Ishikawa (cell line): ENCODE data around the gene SMTNL1.

Experiments
- CEBPB ChIP-seq: IDR thresholded peaks from 2 replicates; pipeline ENCODE4 v1.6.1; 2012
- CREB1 ChIP-seq: IDR thresholded peaks from 2 replicates; pipeline ENCODE4 v1.6.1; 2012; ENCODE audit warnings: low read depth
- EGR1 ChIP-seq: IDR thresholded peaks from 2 replicates; pipeline ENCODE4 v1.6.1; 2012
- EP300 ChIP-seq: IDR thresholded peaks from 2 replicates; pipeline ENCODE4 v1.6.1; 2012; ENCODE audit warnings: borderline replicate concordance
- FOXM1 ChIP-seq: IDR thresholded peaks from 2 replicates; pipeline ENCODE4 v1.6.1; 2012; ENCODE audit warnings: low read depth, borderline replicate concordance
- NFIC ChIP-seq: IDR thresholded peaks from 2 replicates; pipeline ENCODE4 v1.6.1; 2012
- RAD21 ChIP-seq: IDR thresholded peaks from 2 replicates; pipeline ENCODE4 v1.6.1; 2012; ENCODE audit warnings: low read depth
- TAF1 ChIP-seq: IDR thresholded peaks from 2 replicates; pipeline ENCODE4 v1.6.1; 2012; ENCODE audit warnings: low read depth, mild to moderate bottlenecking
- TCF12 ChIP-seq: IDR thresholded peaks from 2 replicates; pipeline ENCODE4 v1.6.1; 2012; ENCODE audit warnings: low read depth
- TEAD4 ChIP-seq: IDR thresholded peaks from 2 replicates; pipeline ENCODE4 v1.6.1; 2012
- YY1 ChIP-seq: IDR thresholded peaks from 2 replicates; pipeline ENCODE4 v1.6.1; 2012; ENCODE audit warnings: low read depth
- ZBTB7A ChIP-seq: IDR thresholded peaks from 2 replicates; pipeline ENCODE4 v1.6.1; 2012; ENCODE audit warnings: low read depth
- TF ChIP-seq, protein P1 (sequence below): IDR thresholded peaks from 2 replicates; pipeline ENCODE4 v1.6.1; 2012; ENCODE audit warnings: low read depth, mild to moderate bottlenecking
- TF ChIP-seq, protein P2 (sequence below): IDR thresholded peaks from 2 replicates; pipeline ENCODE4 v1.6.1; 2012
- TF ChIP-seq, protein P3 (sequence below): IDR thresholded peaks from 2 replicates; pipeline ENCODE4 v1.6.1; 2012

Gene SMTNL1

DNA sequence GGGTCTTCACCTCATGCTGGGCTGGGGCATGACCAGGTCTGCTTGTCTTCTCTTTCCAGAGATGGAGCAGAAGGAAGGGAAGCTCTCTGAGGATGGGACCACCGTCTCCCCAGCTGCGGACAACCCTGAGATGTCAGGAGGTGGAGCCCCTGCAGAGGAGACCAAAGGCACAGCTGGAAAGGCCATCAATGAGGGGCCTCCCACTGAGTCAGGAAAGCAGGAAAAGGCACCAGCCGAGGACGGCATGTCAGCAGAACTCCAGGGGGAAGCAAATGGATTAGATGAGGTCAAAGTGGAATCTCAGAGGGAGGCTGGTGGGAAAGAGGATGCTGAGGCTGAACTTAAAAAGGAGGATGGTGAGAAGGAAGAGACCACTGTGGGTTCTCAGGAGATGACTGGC, 5.2 kb downstream of the SMTNL1 start:
- no peak for TF ChIP-seq EP300
- TF ChIP-seq TAF1, result no peak
- no peak for TF ChIP-seq EGR1
- TF ChIP-seq, protein P1, sequence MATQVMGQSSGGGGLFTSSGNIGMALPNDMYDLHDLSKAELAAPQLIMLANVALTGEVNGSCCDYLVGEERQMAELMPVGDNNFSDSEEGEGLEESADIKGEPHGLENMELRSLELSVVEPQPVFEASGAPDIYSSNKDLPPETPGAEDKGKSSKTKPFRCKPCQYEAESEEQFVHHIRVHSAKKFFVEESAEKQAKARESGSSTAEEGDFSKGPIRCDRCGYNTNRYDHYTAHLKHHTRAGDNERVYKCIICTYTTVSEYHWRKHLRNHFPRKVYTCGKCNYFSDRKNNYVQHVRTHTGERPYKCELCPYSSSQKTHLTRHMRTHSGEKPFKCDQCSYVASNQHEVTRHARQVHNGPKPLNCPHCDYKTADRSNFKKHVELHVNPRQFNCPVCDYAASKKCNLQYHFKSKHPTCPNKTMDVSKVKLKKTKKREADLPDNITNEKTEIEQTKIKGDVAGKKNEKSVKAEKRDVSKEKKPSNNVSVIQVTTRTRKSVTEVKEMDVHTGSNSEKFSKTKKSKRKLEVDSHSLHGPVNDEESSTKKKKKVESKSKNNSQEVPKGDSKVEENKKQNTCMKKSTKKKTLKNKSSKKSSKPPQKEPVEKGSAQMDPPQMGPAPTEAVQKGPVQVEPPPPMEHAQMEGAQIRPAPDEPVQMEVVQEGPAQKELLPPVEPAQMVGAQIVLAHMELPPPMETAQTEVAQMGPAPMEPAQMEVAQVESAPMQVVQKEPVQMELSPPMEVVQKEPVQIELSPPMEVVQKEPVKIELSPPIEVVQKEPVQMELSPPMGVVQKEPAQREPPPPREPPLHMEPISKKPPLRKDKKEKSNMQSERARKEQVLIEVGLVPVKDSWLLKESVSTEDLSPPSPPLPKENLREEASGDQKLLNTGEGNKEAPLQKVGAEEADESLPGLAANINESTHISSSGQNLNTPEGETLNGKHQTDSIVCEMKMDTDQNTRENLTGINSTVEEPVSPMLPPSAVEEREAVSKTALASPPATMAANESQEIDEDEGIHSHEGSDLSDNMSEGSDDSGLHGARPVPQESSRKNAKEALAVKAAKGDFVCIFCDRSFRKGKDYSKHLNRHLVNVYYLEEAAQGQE, result no peak
- TF ChIP-seq, protein P2, sequence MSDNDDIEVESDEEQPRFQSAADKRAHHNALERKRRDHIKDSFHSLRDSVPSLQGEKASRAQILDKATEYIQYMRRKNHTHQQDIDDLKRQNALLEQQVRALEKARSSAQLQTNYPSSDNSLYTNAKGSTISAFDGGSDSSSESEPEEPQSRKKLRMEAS, result no peak
- no peak for TF ChIP-seq RAD21
- no peak for TF ChIP-seq ZBTB7A
- TF ChIP-seq YY1, result no peak
- TF ChIP-seq CEBPB, result no peak
- no peak for TF ChIP-seq TCF12
- TF ChIP-seq FOXM1, result no peak
- no peak for TF ChIP-seq NFIC
- TF ChIP-seq, protein P3, sequence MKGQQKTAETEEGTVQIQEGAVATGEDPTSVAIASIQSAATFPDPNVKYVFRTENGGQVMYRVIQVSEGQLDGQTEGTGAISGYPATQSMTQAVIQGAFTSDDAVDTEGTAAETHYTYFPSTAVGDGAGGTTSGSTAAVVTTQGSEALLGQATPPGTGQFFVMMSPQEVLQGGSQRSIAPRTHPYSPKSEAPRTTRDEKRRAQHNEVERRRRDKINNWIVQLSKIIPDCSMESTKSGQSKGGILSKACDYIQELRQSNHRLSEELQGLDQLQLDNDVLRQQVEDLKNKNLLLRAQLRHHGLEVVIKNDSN, result no peak
- no peak for TF ChIP-seq TEAD4
- TF ChIP-seq CREB1, result no peak

DNA sequence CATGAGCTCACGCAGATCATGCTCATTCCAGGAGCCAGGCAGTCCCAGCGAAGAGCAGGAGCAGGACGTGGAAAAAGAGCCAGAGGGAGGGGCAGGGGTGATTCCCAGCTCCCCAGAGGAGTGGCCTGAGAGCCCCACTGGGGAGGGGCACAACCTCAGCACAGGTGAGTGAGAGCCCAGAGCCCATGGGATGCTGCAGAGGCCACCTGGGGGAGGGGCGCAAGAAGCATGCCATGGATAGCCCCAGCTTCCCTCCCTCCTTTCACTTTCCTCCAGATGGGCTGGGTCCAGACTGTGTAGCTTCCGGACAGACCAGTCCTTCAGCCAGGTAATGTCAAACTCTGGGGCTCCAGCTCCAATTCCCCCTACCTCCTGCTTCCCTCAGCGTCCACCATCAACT, 6.2 kb downstream of the SMTNL1 start:
- TF ChIP-seq TAF1 (no peak), RAD21 (no peak), EP300 (no peak), ZBTB7A (no peak), CREB1 (no peak), NFIC (no peak), TEAD4 (no peak), CEBPB (no peak), EGR1 (no peak), YY1 (no peak), TCF12 (no peak), FOXM1 (no peak)
- TF ChIP-seq, protein P3, result no peak
- TF ChIP-seq, protein P1, result no peak
- TF ChIP-seq, protein P2, result no peak

DNA sequence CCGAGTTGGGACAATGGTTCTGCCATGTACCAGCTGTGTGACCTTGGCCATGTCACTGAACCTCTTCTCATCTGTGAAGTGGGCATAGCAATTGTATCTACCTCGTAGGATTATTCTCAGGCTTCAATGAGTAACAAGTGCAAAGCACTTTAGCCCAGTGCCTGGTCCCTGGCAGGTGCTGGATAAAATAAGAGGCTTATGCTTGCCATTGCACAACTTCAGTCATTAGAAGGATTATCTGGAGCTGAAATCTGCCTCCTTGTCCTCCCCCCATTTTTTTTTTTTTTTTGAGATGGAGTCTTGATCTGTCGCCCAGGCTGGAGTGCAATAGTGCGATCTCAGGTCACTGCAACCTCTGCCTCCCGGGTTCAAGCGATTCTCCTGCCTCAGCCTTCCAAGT, 7.2 kb downstream of the SMTNL1 start:
- TF ChIP-seq, protein P2, result no peak
- TF ChIP-seq TEAD4, result no peak
- TF ChIP-seq CREB1, result no peak
- TF ChIP-seq ZBTB7A, result no peak
- TF ChIP-seq TCF12, result no peak
- no peak for TF ChIP-seq TAF1
- TF ChIP-seq, protein P1, result no peak
- TF ChIP-seq CEBPB, result no peak
- TF ChIP-seq EP300, result no peak
- no peak for TF ChIP-seq YY1
- TF ChIP-seq EGR1, result no peak
- TF ChIP-seq RAD21, result no peak
- TF ChIP-seq NFIC, result no peak
- TF ChIP-seq, protein P3, result no peak
- no peak for TF ChIP-seq FOXM1
